CD4-positive, alpha-beta T cell (primary cell): Measurements from ENCODE around the gene CAMTA1. TPM values are rescaled to one million over a fixed set of nuclear protein-coding genes. Genes with fewer than 3 reads are reported as not detected.

Experiments
- ATAC-seq: fragments of 200-7000 bp; cut with Tn5 transposase; one replicate; pipeline ENCODE4 v1.10.0; 2022; ENCODE audit warnings: mild to moderate bottlenecking; ENCODE audit not compliant: poor library complexity
- CTCF ChIA-PET: fragments of 350-600 bp; sonication (Branson Sonifier 250); formaldehyde crosslinking; loops from one replicate; lab custom pipeline; 2021; ENCODE audit warnings: antibody characterized with exemption, inconsistent platforms; lab: Charles Lee
- POLR2A ChIA-PET: fragments of 350-600 bp; sonication (Branson Sonifier 250); formaldehyde crosslinking; loops from one replicate; lab custom pipeline; 2021; ENCODE audit warnings: antibody characterized with exemption, inconsistent platforms; lab: Charles Lee
- DNase-seq, 14 experiments: peaks; one replicate each; pipeline ENCODE4 v3.0.0-alpha.2; 2013 to 2020; ENCODE audit warnings: mixed read lengths in 2 of 14
- H3K27ac ChIP-seq, 2 donors: one replicate each; pipeline versions ENCODE4 v1.5.1 to v1.7.0; 2013; ENCODE audit warnings: low read length in 2 of 2, low read depth in 1 of 2, mild to moderate bottlenecking in 1 of 2
- H3K27me3 ChIP-seq, 2 experiments: 1 replicate in 1 of 2; 2 replicates in 1 of 2; pipeline versions ENCODE4 v1.6.1 to v1.7.0; 2013; ENCODE audit warnings: low read length in 2 of 2, control low read depth in 1 of 2, mild to moderate bottlenecking in 1 of 2, moderate library complexity in 1 of 2; ENCODE audit not compliant: insufficient read depth in 2 of 2, control insufficient read depth in 1 of 2
- H3K36me3 ChIP-seq: one replicate; pipeline ENCODE4 v1.6.1; 2013; ENCODE audit warnings: low read length, control low read depth; ENCODE audit not compliant: insufficient read depth
- H3K4me1 ChIP-seq: one replicate; pipeline ENCODE4 v1.6.1; 2013; ENCODE audit warnings: low read length, control low read depth; ENCODE audit not compliant: insufficient read depth
- H3K4me3 ChIP-seq: one replicate; pipeline ENCODE4 v1.5.1; 2013; ENCODE audit warnings: mild to moderate bottlenecking, low read length, moderate library complexity
- H3K9me3 ChIP-seq, 2 experiments: 1 replicate in 1 of 2; 2 replicates in 1 of 2; pipeline versions ENCODE4 v1.6.1 to v1.7.0; 2013; ENCODE audit warnings: low read length in 2 of 2, mild to moderate bottlenecking in 2 of 2, control low read depth in 1 of 2, moderate library complexity in 1 of 2; ENCODE audit not compliant: control insufficient read depth in 1 of 2, insufficient read depth in 1 of 2
- H3K27ac Mint-ChIP-seq: one replicate; pipeline ENCODE4 v1.8.0; 2020; ENCODE audit warnings: mixed read lengths
- H3K27me3 Mint-ChIP-seq: one replicate; pipeline ENCODE4 v1.8.0; 2021; ENCODE audit warnings: mixed read lengths
- H3K36me3 Mint-ChIP-seq: one replicate; pipeline ENCODE4 v1.8.0; 2021; ENCODE audit warnings: low read depth, mixed read lengths
- H3K4me1 Mint-ChIP-seq: one replicate; pipeline ENCODE4 v1.8.0; 2021; ENCODE audit warnings: low read depth, mixed read lengths
- H3K4me3 Mint-ChIP-seq: one replicate; pipeline ENCODE4 v1.8.0; 2020; ENCODE audit warnings: mild to moderate bottlenecking, mixed read lengths
- H3K9me3 Mint-ChIP-seq: one replicate; pipeline ENCODE4 v1.8.0; 2020; ENCODE audit warnings: mixed read lengths
- CTCF ChIP-seq: fragments of 200-600 bp; IDR thresholded peaks from one replicate; pipeline ENCODE4 v1.8.0; 2022; ENCODE audit warnings: antibody characterized with exemption, mild to moderate bottlenecking
- intact Hi-C, 2 experiments: fragments of 100-400 bp; cut with DNase I in 1 of 2; cut with micrococcal nuclease in 1 of 2; formaldehyde crosslinking; loops; one replicate each; pipeline versions ENCODE4 v1.15.1 to v1.9.0; 2023 to 2025; cut with DNase I, micrococcal nuclease
- total RNA-seq, 174 experiments: library from RNA in 2 of 174; stranded (reverse) in 2 of 174; gene quantifications; one replicate each; pipeline ENCODE4 v1.2.3 and lab custom pipeline; 2021 to 2026

CAMTA1 gene
- total RNA-seq, 2 experiments from 2014 or later, result 38.6 to 39.3 TPM

- Mint-ChIP-seq H3K4me3 (peak within 1 kb of the TSS; percentile 79), H3K36me3 (peaks cover 45% of the 10 kb centered on the region), H3K9me3 (no peaks in the 10 kb centered on the region), H3K27ac (peak within 1 kb of the TSS; percentile 78), H3K27me3 (no peaks in the 10 kb centered on the region), H3K4me1 (peaks cover 37% of the 10 kb centered on the region)
- peak; percentile 86 for ATAC-seq
- no peak for TF ChIP-seq CTCF
- intact Hi-C loops, result loop anchor here in 1 of 2 experiments (1.0 to 10.0 kb wide), 5 partner anchors 13 to 1091 kb away; partner anchors contain the start of genes ENO1, RERE and VAMP3
- H3K36me3 ChIP-seq, result peaks cover 17% of the 10 kb centered on the region
- no peaks in the 10 kb centered on the region for H3K27me3 ChIP-seq
- peak; percentile 79 to 96 (median 87) for DNase-seq
- H3K27ac ChIP-seq, result peak within 1 kb of the TSS; percentile 73 to 91
- peaks cover 0 to 5% of the 10 kb centered on the region in 2 experiments for H3K9me3 ChIP-seq
- ChIA-PET CTCF (no interaction called here), POLR2A (interaction anchor here (1.6 to 3.1 kb wide), 2 partner anchors 9 to 12 kb away, joined by 7 to 19 read pairs; partner anchors contain the start of gene VAMP3)
- H3K4me1 ChIP-seq, result peaks cover 34% of the 10 kb centered on the region
- H3K4me3 ChIP-seq, result peak within 1 kb of the TSS; percentile 69
Measured at GRCh38 chr1:7783826-7784491, 998.7 kb downstream of the CAMTA1 start, which contains the start of gene PER3. Gene PER3, plus strand, starts transcription at chr1:7784291. Its CDS starts 587 bp downstream, at chr1:7784878.

- H3K36me3 Mint-ChIP-seq, result peaks cover 47% of the 10 kb centered on the region
- no peak for TF ChIP-seq CTCF
- no peaks in the 10 kb centered on the region for H3K27me3 Mint-ChIP-seq
- Histone ChIP-seq H3K36me3 (peaks cover 18% of the 10 kb centered on the region), H3K9me3 (peaks cover 0 to 5% of the 10 kb centered on the region in 2 experiments), H3K27me3 (no peaks in the 10 kb centered on the region), H3K4me3 (peak overlapping the region; percentile 46), H3K4me1 (peaks cover 34% of the 10 kb centered on the region), H3K27ac (peak overlapping the region in 1 of 2 donors; percentile 30)
- H3K4me3 Mint-ChIP-seq, result peak overlapping the region; percentile 78
- intact Hi-C loops, result loop anchor here in 1 of 2 experiments (10.0 kb wide), 3 partner anchors 170 to 1090 kb away; partner anchors contain the start of genes ENO1 and RERE
- peak overlapping the region; percentile 78 for H3K27ac Mint-ChIP-seq
- no peak for ATAC-seq
- ChIA-PET POLR2A (interaction anchor here (1.1 kb wide), 1 partner anchor 14 kb away, joined by 3 read pairs; the partner anchor contains the start of gene VAMP3), CTCF (no interaction called here)
- no peaks in the 10 kb centered on the region for H3K9me3 Mint-ChIP-seq
- DNase-seq, result peak in 2 of 14 experiments; percentile 5 to 14
- H3K4me1 Mint-ChIP-seq, result peaks cover 37% of the 10 kb centered on the region
Measured at GRCh38 chr1:7784492-7785071, 999.3 kb downstream of the CAMTA1 start.

- DNase-seq (no peak), ATAC-seq (no peak)
- ChIA-PET CTCF (no interaction called here), POLR2A (interaction anchor here (1.1 kb wide), 1 partner anchor 14 kb away, joined by 3 read pairs; the partner anchor contains the start of gene VAMP3)
- H3K4me3 Mint-ChIP-seq, result peak overlapping the region; percentile 78
- TF ChIP-seq CTCF, result no peak
- H3K36me3 Mint-ChIP-seq, result peaks cover 47% of the 10 kb centered on the region
- Histone ChIP-seq H3K9me3 (peaks cover 0 to 5% of the 10 kb centered on the region in 2 experiments), H3K4me1 (peaks cover 34% of the 10 kb centered on the region), H3K27me3 (no peaks in the 10 kb centered on the region), H3K4me3 (no peak overlapping the region), H3K36me3 (peaks cover 18% of the 10 kb centered on the region), H3K27ac (no peak overlapping the region)
- intact Hi-C loops, result loop anchor here in 1 of 2 experiments (10.0 kb wide), 3 partner anchors 170 to 1090 kb away; partner anchors contain the start of genes ENO1 and RERE
- peaks cover 37% of the 10 kb centered on the region for H3K4me1 Mint-ChIP-seq
- no peaks in the 10 kb centered on the region for H3K27me3 Mint-ChIP-seq
- H3K27ac Mint-ChIP-seq, result peak overlapping the region; percentile 78
- peaks cover under 1% of the 10 kb centered on the region for H3K9me3 Mint-ChIP-seq
Measured at GRCh38 chr1:7785108-7785507, 999.9 kb downstream of the CAMTA1 start.
